ENCODE data around the gene C1QL1. TPM values are rescaled to one million over a fixed set of nuclear protein-coding genes. Genes with fewer than 3 reads are reported as not detected.

Gene C1QL1
- total and polyA plus RNA-seq, 2 of the 13 experiments (the other 11 are each of a cell fraction or from before 2014, with no cell fraction given): 0.11 TPM

DNA sequence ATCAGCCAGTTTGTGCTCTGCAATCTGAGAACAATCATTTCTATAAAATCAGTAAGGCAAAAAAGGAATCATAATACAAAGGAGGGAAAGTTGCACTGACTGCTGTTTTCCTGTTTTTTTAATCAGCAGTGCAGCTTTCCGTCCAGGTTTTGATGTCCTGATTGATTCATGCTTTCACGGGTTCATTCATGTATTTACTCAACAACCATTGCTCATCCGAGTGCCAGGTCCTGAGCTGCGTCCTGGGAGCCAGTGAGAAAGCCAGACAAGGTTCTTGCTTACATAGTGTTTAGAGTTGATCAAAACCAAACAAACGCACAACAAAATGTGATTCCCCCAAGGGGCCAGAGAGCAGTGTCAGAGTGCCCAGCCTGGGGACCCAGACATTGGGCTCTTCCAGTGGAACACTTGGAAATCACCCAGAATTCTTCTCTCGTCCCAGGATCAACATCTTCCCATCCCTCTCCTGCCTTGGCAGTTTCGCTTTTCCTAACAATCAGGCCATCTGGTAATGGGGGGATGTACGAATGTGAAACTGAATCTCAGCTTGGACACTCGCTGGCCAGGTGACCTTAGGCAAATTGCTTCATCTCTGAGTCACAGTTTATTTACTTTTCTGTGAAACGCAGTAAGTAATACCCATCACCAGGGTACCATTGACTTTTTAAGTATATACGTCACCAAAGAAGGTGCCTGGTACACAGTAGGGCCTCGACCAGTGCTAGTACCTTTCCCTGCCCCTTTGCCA is 13.3 kb upstream of the C1QL1 start (continued):
- TF ChIP-seq ZNF557 (CRISPR knock-in tag; IDR thresholded peaks at IDR 0.05): no peak
- TF ChIP-seq SCMH1 (CRISPR knock-in tag; IDR thresholded peaks at IDR 0.05; ENCODE audit: borderline replicate concordance): no peak
- TF ChIP-seq, protein P1, sequence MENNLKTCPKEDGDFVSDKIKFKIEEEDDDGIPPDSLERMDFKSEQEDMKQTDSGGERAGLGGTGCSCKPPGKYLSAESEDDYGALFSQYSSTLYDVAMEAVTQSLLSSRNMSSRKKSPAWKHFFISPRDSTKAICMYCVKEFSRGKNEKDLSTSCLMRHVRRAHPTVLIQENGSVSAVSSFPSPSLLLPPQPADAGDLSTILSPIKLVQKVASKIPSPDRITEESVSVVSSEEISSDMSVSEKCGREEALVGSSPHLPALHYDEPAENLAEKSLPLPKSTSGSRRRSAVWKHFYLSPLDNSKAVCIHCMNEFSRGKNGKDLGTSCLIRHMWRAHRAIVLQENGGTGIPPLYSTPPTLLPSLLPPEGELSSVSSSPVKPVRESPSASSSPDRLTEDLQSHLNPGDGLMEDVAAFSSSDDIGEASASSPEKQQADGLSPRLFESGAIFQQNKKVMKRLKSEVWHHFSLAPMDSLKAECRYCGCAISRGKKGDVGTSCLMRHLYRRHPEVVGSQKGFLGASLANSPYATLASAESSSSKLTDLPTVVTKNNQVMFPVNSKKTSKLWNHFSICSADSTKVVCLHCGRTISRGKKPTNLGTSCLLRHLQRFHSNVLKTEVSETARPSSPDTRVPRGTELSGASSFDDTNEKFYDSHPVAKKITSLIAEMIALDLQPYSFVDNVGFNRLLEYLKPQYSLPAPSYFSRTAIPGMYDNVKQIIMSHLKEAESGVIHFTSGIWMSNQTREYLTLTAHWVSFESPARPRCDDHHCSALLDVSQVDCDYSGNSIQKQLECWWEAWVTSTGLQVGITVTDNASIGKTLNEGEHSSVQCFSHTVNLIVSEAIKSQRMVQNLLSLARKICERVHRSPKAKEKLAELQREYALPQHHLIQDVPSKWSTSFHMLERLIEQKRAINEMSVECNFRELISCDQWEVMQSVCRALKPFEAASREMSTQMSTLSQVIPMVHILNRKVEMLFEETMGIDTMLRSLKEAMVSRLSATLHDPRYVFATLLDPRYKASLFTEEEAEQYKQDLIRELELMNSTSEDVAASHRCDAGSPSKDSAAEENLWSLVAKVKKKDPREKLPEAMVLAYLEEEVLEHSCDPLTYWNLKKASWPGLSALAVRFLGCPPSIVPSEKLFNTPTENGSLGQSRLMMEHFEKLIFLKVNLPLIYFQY (CRISPR knock-in tag; IDR thresholded peaks at IDR 0.05; ENCODE audit: borderline replicate concordance): no peak
- TF ChIP-seq, protein P2, sequence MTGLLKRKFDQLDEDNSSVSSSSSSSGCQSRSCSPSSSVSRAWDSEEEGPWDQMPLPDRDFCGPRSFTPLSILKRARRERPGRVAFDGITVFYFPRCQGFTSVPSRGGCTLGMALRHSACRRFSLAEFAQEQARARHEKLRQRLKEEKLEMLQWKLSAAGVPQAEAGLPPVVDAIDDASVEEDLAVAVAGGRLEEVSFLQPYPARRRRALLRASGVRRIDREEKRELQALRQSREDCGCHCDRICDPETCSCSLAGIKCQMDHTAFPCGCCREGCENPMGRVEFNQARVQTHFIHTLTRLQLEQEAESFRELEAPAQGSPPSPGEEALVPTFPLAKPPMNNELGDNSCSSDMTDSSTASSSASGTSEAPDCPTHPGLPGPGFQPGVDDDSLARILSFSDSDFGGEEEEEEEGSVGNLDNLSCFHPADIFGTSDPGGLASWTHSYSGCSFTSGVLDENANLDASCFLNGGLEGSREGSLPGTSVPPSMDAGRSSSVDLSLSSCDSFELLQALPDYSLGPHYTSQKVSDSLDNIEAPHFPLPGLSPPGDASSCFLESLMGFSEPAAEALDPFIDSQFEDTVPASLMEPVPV (CRISPR knock-in tag; IDR thresholded peaks at IDR 0.05): no peak
- TF ChIP-seq TCF7 (IDR thresholded peaks at IDR 0.05; ENCODE audit: low read depth): no peak
- TF ChIP-seq KDM2A (CRISPR knock-in tag; IDR thresholded peaks at IDR 0.05; ENCODE audit: borderline replicate concordance, low read depth): no peak
- TF ChIP-seq, protein P3, sequence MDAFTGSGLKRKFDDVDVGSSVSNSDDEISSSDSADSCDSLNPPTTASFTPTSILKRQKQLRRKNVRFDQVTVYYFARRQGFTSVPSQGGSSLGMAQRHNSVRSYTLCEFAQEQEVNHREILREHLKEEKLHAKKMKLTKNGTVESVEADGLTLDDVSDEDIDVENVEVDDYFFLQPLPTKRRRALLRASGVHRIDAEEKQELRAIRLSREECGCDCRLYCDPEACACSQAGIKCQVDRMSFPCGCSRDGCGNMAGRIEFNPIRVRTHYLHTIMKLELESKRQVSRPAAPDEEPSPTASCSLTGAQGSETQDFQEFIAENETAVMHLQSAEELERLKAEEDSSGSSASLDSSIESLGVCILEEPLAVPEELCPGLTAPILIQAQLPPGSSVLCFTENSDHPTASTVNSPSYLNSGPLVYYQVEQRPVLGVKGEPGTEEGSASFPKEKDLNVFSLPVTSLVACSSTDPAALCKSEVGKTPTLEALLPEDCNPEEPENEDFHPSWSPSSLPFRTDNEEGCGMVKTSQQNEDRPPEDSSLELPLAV (CRISPR knock-in tag; conservative IDR thresholded peaks at IDR 0.05; ENCODE audit: low read depth): no peak
- TF ChIP-seq MBNL3 (CRISPR knock-in tag; conservative IDR thresholded peaks at IDR 0.05): no peak
- TF ChIP-seq ZNF12 (CRISPR knock-in tag; IDR thresholded peaks at IDR 0.05): no peak
- no peak for TF ChIP-seq ZNF563 (CRISPR knock-in tag; IDR thresholded peaks at IDR 0.05)
- no peak for TF ChIP-seq SAFB2 (CRISPR knock-in tag; IDR thresholded peaks at IDR 0.05; ENCODE audit: borderline replicate concordance, low read depth)
- TF ChIP-seq ZNF260 (CRISPR knock-in tag; IDR thresholded peaks at IDR 0.05; ENCODE audit: borderline replicate concordance, low read depth): no peak
- TF ChIP-seq SYNCRIP (IDR thresholded peaks at IDR 0.05; ENCODE audit: insufficient read depth, low read depth, low read length): no peak
- no peak for TF ChIP-seq ZNF17 (CRISPR knock-in tag; IDR thresholded peaks at IDR 0.05)
- no peak for TF ChIP-seq ZNF598 (CRISPR knock-in tag; IDR thresholded peaks at IDR 0.05; ENCODE audit: borderline replicate concordance)
- no peak for TF ChIP-seq ZNF776 (CRISPR knock-in tag; IDR thresholded peaks at IDR 0.05)
- TF ChIP-seq, protein P4, sequence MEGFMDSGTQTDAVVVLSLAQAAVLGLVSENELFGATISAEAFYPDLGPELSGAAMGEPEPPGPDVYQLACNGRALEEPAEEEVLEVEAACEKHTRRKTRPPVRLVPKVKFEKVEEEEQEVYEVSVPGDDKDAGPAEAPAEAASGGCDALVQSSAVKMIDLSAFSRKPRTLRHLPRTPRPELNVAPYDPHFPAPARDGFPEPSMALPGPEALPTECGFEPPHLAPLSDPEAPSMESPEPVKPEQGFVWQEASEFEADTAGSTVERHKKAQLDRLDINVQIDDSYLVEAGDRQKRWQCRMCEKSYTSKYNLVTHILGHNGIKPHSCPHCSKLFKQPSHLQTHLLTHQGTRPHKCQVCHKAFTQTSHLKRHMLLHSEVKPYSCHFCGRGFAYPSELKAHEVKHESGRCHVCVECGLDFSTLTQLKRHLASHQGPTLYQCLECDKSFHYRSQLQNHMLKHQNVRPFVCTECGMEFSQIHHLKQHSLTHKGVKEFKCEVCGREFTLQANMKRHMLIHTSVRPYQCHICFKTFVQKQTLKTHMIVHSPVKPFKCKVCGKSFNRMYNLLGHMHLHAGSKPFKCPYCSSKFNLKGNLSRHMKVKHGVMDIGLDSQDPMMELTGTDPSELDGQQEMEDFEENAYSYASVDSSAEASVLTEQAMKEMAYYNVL (CRISPR knock-in tag; IDR thresholded peaks at IDR 0.05; ENCODE audit: borderline replicate concordance): no peak; the same call in 1 of the 2 replicates
- TF ChIP-seq GFI1 (CRISPR knock-in tag; IDR thresholded peaks at IDR 0.05; ENCODE audit: borderline replicate concordance): peak; percentile 99
- TF ChIP-seq ZNF788 (CRISPR knock-in tag; IDR thresholded peaks at IDR 0.05; ENCODE audit: borderline replicate concordance): no peak
- no peak for TF ChIP-seq ZNF775 (CRISPR knock-in tag; IDR thresholded peaks at IDR 0.05; ENCODE audit: borderline replicate concordance)

All from HepG2 (cell line).